ENCODE measurements around the gene FN3KRP. TPM values are rescaled to one million over a fixed set of nuclear protein-coding genes. Genes with fewer than 3 reads are reported as not detected.
A peak's percentile ranks its signal among the peaks of the same experiment; 100 is the strongest.
"Not testable (repeated sequence)": the region's sequence is repeated elsewhere in the genome, so short reads cannot be mapped to it uniquely, and the experiment has no call there.

The FN3KRP gene
- total RNA-seq, 1 experiment from 2014 or later, result 16.4 TPM

DNA sequence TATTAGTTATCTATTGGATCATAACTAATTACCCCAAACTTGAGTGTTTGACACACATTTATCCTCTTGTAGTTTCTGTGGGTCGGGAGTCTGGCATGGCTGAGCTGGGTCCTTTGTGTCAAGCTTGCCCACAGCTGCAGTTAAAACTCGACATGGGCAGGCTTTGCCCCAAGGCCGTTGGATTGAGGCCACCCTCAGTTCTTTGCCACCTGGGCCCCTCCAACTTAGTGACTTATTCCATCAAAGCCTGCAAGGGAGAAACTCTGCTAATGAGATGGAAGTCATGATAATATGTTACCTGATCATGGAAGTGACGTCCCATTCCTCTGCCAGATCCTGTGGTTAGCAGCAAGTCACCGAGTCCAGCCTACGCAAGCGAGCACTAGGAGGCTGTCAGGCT lies 52.5 kb downstream of the FN3KRP start:
- no peak for DNase-seq (ENCODE audit: extremely low read depth, low read depth)

DNA sequence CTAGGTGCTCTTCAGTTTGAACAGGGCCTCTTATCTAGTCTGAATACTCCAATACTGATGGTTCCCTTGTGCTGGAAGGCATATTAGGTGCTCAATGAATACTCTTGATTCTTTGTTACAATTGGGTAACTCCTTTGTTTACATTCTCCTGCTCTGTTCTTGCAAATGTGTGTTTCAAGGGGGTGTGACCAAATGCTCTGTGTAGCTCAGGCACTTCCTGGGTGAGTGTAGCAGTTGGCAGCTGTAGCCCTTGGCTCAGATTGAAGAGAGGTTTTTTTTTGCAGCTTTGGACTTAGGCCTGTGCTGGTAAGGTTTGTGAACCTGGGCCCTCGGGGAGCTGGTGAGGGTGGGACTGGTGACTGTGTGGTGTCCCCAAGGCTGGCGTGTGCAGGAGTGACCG lies 55.5 kb downstream of the FN3KRP start:
- peak; percentile 14 for DNase-seq (ENCODE audit: extremely low read depth, low read depth)

DNA sequence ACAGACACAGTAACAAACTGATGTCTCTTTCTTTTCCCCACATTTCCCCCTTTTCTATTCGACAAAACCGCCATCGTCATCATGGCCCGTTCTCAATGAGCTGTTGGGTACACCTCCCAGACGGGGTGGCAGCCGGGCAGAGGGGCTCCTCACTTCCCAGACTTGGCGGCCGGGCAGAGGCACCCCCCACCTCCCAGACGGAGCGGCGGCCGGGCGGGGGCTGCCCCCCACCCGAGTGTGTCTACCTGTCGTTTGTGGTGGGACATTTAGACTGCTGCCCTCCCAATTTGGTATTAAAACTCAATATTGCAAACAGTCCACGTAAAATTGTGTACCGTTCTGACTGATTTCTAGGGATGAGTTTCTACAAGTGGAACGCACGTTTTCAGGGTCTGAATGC lies 58.0 kb downstream of the FN3KRP start:
- not testable (repeated sequence) for DNase-seq (ENCODE audit: extremely low read depth, low read depth)

DNA sequence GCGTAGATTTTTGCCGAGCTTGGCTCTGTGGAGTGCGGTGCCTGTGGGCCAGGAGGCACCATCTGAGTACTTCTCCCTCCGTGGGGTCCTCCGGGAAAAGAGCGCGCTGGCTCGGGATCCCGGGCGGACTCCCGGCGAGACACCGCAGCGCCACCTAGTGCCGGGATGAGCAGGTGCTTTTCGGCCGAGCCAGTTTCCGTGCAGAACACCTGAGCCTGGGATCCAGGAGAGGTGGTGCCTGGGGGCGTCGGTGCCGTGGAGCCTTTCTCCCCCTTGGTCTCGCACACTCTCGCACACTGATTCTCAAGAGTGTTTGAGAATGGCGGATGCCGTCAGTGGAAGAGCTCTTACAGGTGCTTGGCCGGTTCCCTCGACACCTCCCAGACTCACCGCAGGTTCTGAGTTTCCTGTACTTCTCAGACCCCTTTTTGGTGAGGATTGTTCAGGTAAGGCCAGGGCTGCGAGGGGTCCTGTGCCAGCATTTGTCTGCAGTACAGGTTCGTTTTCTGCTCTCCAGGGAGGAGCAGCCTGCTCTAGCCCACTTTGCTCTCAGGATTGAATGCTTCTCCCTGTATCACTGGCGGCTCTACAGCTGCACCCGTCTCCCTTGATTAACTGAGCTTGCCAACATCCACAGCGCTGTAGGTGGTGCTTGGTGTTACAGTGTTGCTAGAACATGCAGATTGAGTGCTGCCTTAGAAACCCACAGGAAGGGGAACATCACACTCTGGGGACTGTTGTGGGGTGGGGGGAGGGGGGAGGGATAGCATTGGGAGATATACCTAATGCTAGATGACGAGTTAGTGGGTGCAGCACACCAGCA lies 58.7 kb downstream of the FN3KRP start:
- peak; percentile 40 for DNase-seq (ENCODE audit: extremely low read depth, low read depth)

DNA sequence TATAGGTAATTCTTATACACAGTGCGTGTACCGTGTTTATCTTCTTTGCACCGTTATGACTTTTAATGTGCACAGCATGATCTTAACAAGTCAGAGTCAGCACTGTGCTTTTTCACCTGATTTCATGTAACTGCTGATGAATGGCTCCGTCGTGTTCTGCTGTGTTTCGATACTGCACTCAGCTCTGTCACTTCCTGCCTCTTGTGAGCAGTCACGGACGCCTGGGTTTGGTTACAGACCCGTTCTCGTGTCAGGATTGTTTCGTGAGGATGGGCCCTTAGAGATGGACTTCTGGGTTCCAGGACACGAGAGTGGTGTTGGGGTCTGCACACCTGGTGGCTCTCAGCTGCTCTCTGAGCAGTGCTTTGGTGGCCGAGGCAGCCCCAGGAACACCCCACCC lies 59.9 kb downstream of the FN3KRP start:
- DNase-seq (ENCODE audit: extremely low read depth, low read depth), result no peak

Small RNA genes lying within 50 kb of the gene (small RNA-seq; reads per million reads assigned to genes)
- 0 to 0.02 reads per million in 2 experiments for gene MIR4525

Other genes starting within 250 kb of the FN3KRP start
- 43.9 and 45.9 TPM in 2 replicates for gene FOXK2, start 197.0 kb upstream of the FN3KRP start, total RNA-seq (2014; rRNA removed; shearing (Covaris generic))
- gene WDR45B, start 68.3 kb upstream of the FN3KRP start, total RNA-seq (2014; rRNA removed; shearing (Covaris generic)), result 102 and 107 TPM in 2 replicates
- 5.0 and 7.6 TPM in 2 replicates for gene RAB40B, start 18.0 kb upstream of the FN3KRP start, total RNA-seq (2014; rRNA removed; shearing (Covaris generic))
- gene FN3K, start 18.9 kb downstream of the FN3KRP start, total RNA-seq (2014; rRNA removed; shearing (Covaris generic)), result 1.5 and 3.1 TPM in 2 replicates
- 17.4 and 20.7 TPM in 2 replicates for gene TBCD, start 35.4 kb downstream of the FN3KRP start, total RNA-seq (2014; rRNA removed; shearing (Covaris generic))
- not detected in 2 replicates for gene ZNF750, start 123.3 kb downstream of the FN3KRP start, total RNA-seq (2014; rRNA removed; shearing (Covaris generic))

Measured in NCI-H460 (cell line).